NCI-H2227 treated with DMSO at 0.1 percent for 48 hours (cell line): Measurements from ENCODE around the gene RSPH1.

Source experiments
- DNase-seq: peaks from one replicate; lab custom pipeline; 2025; lab: John Stamatoyannopoulos, UW

The RSPH1 gene

DNA sequence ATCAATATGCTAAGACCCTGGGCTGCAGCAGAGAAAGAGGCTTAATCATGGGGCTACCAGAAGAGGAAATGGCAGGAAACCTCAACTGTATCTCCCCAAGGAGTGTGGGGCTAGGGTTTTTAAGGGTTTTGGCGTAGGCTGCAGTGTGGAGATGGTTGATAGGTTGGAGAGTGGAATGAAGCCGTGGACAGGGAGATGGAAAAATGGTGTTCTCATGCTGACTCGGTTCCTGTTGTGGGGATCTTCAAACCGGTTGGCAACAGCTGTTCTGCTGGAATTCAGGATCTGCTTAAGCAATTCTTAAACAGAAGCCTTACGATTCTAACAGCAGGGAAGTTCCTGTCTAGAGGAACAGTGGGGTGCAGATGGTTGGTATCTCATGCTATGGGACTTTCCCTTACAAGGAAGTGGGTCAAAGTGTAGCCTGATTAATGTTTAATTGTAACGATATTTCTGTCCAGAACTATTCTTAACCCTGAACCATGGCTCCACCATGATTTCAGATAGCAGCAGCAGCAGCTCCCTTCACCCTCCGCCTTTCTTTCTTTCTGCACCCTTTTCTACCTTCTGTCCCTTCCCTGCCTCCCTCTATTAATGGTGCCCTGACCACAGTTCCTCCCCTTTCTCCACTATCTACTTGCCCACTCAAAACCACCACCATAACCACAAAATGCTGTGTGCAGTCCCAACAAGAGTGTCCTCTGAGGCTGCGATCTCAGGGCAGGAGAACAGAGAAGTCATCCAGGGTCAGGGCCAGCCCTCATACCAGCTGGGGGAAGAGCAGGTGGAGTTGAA, 30.8 kb downstream of the RSPH1 start:
- no peak for DNase-seq

DNA sequence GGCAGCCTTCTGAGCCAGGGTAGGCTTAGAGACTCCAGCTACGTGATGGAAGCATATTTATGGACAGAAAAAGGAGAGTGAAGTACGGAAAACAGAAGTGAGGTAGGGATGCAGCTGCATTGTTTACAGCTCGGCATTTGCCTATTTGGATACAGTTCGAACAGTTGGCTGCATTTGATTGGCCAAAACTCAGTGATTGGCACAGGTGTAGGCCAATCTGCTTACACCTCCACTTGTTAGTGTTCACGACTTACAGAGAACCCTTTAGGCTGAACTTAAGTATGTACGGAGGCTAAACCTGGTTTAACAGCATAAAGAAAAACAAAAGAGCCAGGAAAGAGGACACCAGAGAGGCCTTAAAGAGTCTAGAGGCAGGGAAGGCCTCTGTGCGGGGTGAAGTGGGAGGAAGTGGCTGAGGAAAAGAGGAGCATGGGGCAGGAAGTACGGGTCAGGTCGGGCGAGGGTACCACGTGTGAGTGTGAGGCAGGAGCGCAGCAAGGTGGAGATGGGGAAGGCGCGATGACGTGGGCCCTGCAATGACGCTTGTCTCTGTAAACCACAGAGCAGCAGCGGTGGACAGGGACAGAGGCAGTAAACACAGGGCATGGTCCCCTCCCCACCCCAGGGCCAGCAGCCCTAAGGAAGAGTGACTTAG, 32.0 kb downstream of the RSPH1 start:
- DNase-seq: no peak

DNA sequence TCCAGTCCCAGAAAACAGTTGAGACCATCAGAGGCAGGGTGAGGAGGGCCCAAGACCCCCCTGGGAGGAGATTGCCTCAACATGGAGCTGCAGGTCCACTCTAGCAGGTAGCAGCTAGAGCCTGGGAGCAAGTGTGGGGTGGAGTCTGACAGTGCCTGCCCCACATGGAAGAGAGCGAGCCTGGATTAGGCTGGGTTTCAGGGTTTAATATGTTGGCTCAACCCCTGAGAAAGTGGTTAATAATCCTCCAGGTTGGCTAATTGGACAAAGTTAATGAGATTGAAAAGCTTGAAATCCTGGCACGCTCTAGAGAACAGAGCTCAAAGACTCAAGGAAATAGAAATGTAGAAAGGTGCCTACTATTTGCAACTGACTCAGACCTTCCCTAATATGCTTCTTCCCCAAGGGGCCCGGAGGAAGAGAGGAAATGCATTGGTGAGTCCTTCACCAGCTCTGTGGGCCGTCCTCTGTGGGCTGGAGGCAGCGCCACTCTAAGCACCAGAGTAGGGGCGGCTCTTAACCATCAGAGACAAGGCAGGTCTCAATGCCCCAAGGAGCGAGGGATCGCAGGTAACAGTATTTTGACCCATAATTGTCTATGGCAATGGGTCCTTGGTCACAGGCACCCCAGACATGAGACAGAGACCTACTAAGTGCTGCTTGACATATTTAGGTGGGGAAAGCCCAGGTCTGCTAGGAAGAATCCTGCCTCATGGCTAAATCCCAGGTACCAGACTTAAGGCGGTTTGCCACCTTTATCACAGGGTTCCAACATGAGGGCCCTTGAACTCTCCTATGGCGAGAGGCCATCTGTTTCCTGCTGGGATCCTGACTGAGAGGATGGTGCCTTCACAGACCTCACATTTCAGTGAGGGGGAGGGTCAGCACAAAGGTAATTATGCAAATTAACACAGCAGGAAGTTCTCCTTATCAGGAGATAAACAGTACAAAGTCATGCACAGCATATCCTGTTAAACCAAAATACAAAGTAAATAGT, 33.8 kb downstream of the RSPH1 start:
- no peak for DNase-seq

DNA sequence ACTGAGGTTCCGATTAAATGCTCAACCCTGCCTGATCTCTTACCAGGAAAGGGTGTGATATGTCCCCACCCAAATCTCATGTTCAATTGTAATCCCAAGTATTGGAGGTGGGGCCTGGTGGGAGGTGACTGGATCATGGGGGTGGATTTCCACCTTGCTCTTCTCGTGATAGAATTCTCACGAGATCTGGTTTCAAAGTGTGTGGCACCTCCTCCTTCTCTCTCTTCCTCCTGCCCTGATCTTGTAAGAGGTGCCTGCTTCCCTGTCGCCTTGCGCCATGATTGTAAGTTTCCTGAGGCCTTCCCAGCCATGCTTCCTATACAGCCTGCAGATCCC, 34.9 kb downstream of the RSPH1 start:
- DNase-seq: no peak

DNA sequence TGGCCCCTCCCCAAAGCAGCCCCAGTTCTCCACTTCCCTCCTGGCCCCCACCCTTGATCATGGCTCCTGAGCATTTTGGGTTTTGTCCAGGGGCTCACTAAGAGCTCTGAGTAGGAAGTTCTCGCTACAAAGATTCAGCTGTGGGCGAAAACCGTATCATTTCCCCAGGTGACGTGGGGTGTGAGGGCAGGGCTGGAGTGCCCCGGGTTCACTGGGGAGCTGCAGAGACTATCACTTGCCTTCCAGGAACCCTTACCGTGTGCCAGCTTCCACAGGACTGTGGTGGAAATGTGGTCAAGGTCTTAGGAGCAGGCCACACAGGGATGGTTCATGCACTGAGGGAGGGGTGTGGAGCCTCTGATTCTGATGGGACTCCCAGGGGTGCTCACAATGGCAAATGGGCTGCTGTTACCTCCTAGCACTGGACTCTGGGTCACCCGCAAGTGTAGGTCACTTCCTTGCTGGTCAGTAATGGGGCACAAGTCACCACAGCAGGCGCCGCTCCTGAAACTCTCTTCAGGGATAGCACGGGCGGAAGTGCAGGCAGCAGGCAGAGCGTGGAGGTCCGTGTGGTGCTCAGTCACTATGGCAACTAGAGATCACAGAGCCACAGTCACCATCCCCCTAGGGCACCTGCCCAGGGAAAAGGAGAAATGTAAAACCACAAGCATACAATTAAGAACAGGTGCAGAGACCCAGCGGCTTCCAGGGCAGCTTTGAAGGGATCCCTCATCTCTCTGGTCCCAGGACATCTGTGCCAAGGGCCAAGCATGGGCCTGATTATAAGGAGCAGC, 35.4 kb downstream of the RSPH1 start:
- no peak for DNase-seq

DNA sequence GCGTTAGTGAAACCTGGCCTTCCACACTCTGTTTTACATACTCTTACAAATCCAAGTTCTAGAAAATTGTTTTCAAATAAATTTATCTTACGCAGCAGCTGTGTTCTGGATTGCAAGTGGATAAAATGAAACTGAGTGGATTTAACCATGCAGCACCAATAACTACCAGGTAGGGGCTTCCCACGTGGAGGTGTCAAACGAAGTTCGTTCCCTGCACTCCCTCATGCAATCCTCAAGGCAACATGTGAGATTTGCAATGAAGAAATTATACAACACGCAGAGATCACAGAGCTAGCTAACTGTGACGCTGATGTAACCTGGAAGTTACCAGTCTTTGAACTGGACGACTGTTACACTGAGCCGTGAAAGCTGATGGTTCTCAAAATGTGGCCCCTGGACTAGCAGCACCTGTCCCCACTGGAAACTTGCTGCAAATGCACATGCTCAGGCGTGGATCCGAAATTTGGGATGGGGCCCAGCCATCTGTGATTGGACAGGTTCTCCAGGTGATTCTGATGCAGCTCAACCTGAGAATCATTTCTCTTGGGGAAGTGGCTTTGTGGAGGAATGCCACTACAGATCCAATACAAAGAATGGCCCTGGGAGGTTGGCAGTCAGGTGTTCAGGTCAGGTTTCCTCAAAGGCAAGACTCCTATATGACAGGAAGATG, 36.3 kb downstream of the RSPH1 start:
- DNase-seq: no peak

DNA sequence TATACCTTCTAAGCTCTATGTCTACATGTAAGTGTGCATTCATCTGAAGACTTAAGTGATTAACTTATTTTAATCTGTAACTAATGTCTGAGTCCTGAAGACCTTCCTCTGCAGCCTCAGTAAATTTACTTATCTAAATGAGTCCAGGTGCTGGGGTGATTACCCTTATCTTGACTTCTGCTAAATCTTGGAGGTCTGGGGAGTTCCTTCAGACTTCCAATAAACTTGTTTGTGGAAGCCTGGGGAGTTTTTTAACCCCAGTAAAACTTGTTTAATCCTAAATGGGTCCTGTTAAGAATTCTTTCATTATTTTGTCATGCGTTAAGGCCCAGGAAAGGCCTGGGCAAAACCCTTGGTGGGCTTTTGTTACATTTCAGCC, 37.0 kb downstream of the RSPH1 start:
- no peak for DNase-seq

DNA sequence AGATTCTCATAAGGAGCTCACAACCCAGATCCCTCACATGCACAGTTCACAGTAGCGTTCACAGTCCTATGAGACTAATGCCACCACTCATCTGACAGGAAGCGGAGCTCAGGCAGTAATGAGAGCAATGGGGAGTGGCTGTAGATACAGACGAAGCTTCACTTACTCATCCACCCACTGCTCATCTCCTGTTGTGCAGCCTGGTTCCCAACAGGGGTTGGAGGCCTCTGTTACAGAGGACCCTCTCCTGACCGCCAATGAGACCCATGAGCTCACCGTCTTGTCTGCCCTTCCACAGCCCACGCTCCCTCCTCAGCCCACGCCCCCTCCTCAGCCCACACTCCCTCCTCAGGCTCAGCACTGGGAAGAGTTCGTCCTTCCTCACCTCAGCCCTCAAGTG, 39.6 kb downstream of the RSPH1 start:
- no peak for DNase-seq

DNA sequence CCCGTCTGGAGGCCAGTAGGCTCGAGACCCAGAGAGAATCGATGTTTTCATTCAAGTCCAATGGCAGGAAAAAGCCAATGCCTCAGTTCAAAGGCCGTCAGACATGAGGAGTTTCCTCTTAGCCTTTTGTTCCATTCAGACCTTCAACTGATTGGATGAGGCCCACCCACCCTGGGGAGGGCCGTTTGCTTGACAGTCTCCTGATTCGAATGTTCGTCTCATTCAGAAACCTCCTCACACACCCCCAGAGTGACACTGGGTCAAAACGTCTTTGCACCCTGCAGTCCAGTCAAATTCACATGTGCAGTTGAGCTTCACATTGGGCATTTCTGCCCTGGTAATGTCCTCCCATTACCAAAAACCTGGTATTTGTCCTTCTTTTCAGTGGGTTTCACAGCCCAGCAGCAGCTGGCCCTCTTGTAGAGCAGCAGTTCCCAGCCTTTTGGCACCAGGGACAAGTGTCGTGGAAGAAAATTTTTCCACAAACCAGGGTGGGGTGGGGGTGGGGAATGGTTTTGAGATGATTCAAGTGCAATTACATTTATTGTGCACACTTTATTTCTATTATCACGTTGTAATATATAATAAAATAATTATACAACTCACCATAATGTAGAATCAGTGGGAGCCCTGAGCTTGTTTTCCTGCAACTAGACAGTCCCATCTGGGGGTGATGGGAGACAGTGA, 40.1 kb downstream of the RSPH1 start:
- no peak for DNase-seq

DNA sequence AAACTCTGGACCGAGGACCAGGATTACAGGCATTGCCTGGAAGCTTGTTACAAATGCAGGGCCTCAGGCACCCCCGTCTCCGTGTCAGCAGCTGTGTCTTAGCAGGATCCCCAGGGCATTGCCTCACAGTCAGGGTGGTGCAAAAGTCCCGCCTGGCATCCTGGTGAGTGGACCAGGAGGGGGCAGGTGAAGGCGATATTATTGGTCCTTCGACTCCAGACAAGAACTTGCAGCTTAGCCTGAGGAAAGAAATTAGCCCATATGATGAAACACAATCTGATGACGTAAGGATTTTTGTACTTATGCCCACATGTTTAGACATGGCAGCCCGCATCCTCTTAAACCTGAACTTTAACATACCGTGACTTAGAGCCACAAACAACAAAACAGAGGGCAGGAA, 40.8 kb downstream of the RSPH1 start:
- no peak for DNase-seq

DNA sequence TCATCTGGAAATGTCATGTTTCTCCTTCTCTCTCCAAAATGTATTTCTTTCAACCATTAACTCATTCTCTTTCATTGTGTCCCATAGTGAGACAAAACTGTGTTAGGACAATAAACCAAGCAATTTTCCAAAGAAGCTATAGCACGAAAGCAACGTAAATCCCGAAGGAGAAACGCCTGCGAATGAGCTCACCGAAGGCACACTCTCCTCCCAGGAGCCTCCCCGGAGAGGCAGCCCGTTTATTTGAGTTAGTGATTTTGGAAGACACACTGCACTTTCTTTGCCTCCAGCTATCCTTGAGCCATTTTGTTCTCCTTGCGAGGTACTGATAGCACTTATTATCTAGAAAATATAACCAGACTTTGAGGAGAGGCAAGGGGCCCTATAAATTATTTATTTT, 41.2 kb downstream of the RSPH1 start:
- no peak for DNase-seq

DNA sequence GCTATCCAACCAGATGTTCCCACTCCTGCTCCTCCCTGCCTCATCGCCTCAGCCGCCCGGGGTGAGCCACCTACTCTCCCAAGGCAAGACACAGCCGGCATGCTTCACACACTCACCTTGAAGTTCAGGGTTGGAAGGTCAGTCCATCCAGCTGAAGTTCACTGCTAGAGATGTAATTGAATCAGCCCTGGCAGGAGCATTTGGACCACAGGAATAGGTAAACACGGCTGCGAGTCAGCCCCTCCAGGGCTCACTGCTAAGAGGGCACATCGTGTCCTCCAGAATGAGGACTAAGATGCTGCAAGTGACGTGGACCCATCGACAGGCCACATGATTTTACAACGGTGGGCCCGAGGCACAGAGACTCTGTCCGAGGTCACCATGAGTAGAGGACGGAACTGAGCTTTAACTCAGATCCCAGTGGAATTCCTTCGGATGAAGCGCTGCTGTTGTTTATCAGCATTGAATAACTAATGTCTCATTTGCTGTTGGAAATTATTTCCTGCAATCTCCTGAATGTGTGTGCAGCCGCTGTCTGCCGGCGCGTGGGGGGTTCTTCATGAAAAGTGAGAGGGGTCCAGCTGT, 41.9 kb downstream of the RSPH1 start:
- DNase-seq: no peak

DNA sequence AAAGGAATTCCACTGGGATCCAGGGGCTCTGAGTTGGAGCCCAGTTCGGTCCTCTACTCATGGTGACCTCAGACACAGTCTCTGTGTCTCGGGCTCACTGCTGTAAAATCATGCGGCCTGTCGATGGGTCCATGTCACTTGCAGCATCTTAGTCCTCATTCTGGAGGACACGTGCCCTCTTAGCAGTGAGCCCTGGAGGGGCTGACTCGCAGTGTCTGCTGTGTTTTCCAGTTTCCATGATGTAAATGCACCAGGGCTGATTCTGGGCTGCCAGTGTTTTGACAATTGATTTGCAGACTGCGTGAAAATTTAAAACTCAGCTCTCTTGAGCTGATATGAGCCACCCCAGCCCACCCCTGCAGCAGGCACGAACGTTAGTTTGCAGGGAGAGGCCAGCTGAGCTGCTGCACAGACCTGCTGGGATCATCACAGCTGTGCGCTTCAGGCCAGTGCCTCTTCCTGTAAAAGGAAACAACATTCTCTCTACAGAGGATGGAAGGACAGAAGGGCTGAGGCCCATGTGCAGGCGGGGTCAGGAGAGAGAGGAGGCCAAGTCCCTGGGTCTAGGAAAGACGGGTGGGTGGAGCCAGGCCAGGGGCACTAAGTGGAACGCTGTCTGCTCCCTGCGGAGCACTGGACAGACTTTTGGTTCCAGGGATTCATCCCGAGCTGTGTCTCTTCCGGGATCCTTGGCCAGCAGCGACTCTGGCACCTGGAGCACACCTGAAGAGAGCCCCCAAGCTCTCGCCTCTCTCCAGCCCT, 42.6 kb downstream of the RSPH1 start:
- no peak for DNase-seq

DNA sequence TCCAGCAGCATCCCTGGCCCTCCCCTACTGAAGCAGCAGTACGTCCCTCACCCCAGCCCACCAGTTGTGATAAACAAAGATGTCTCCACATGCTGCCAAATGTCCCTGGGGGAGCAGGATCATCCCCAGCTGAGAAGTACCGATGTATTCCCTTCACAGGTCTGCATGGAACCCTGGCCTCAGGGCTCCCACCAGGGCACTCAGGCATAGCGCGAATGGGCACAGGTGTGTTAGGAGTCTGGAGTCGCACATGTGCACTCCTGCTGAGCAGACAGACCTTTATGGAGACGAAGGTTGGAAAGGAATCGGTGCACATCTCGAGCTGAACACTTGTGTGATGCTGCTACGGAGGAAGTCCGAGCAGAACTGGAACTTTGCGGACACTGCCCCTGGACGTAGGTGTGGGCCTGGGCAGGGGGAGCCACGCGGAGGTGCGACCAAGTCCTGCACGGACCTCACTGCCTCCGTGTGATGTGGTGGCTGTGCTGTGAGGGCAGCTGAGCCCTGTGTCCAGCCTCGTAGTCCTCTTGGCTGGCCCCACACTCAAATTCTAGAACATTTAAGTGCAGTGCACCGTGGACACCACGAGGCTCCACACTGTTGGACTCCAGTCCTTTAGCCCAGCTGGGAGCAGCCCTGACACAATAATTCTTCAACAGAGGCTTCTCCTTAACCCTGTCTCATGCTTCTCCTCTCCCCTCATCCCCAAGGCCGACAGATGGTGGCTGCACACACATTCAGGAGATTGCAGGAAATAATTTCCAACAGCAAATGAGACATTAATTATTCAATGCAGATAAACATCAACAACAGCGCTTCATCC, 43.4 kb downstream of the RSPH1 start:
- no peak for DNase-seq

DNA sequence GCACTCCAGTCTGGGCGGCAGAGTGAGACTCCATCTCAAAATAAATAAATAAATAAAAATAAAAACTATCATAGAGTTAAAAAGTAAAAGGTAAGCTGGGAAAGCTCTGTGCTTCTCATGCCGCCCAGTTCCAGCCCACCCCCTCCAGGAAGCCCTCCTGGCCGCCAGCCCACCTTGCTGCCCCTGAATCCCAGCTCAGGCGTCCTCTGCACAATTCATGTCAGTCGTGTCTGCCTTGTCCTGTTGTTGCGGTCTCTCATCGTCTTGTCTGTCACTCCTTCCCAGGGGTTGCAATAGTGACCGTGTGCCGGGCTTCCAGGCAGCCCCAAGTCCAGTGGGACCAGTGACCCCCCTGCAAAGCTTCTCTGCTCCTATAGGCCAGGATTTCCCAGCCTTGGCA, 44.1 kb downstream of the RSPH1 start:
- DNase-seq: no peak

DNA sequence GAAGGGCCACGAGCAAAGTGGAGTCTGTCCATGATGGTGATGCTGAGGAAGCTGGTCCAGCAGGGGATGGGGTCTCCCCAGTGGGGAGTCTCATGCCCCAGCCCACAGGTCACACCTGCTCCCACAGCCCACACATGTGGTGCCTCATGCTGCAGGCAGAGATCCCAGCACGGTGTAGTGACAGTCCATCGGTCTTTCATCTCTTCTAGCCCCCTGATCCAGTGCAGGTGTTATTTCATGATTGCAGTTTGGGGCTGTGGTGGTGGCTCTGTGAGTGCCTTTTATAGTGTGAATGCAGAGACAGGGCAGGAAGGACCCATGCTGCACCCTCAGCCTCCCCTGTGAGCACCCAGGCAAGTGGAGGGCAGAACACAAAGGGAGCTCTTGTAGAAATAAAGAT, 47.3 kb downstream of the RSPH1 start:
- no peak for DNase-seq

DNA sequence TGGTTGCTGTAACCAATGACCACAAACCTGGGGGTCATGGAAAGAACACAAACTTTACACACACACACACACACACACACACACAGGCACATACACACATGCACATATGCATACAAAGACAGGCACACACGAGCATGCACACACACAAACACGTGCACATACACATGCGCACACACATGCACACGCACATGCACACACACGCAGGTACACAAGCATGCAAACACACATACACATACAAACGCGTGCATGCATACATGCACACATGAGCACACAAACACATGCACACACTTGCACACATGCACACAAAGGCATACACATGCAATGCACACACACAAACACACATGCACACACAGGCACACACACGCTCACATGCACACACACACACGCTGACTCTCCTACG, 48.3 kb downstream of the RSPH1 start:
- DNase-seq: no peak

DNA sequence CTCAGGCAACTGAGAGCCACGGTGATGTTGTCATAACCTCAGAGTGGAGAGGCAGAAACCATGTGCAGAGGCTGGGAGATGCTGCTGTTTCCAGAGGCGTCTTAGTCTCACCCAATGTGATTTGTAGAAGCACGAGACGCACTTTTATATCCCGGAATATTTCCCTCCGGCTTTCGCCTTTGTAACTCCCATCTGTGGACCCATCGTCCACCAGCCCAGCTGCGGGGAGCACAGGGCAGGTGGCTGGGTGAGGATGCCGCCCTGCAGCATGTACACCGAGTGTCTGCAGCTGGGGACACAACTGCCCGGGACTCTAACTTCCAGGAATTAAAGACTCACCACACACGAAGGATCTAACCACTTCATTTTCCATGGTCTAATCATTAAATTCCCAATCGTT, 48.8 kb downstream of the RSPH1 start:
- DNase-seq: no peak

DNA sequence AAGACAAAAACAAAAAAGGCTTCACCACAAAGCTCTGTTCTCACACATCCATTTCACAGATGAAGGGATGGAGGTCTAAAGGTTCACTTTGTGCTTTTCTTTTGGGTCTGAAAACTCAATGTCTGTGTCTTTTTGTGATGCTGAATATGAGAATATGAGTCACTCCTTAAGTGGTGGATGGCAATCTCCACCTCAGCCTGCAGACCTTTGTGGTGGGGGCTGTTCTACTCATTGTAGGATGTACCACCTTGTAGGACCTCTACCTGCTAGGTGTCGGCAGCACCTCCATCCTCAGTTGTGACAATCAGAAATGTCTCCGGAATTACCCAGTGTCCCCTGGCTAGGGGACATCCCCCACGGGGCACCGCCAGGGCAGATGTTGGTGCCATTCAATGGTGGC, 49.5 kb downstream of the RSPH1 start:
- DNase-seq: no peak
